NCI-H345 treated with DMSO at 0.1 percent for 48 hours (cell line): Measurements from ENCODE around the gene RREB1.

Experiments
- DNase-seq: peaks from one replicate; lab custom pipeline; 2025; ENCODE audit not compliant: unreplicated experiment; lab: John Stamatoyannopoulos, UW

Gene RREB1

GRCh38 chr6:7240351-7240750 lies 132.6 kb downstream of the RREB1 start:
- no peak for DNase-seq

DNA sequence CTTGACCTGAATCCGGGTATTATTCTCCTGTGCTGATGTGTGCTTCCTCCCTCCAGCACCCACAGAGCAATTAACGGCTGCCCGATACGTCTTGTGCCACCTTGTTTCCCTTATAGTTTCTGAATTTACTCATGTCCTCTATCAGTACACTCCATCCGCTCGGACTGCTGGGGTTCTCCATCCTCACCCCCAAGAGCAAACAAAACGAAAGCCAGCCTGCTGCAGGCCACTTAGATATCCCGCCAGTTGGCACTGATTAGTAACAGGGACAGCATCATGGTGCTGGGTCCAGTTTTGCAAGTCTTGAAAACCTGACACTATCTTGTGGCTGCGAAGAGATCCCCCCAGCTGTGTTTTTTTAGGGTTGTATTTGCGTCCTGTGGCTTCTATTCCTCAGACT lies 133.4 kb downstream of the RREB1 start:
- no peak for DNase-seq

- no peak for DNase-seq
Measured at GRCh38 chr6:7241709-7242645, 134.2 kb downstream of the RREB1 start.

DNA sequence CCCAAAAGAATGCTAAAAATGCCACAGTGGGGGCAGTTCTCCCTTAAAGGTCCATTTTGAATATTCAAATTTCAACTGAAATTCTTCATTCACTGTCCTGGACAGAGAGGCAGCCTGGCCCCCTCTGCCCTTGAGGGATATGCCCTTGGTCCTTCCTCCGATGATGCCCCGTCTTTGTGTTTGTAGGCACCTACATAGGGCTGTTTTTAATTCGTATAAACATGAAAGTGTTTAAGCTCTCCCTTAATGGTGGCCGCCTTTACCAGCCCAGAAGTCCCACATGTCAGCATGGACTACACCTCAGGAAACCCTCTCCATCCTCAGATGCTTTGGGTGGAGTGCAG lies 135.0 kb downstream of the RREB1 start:
- DNase-seq: no peak

GRCh38 chr6:7243179-7243981 lies 135.6 kb downstream of the RREB1 start:
- no peak for DNase-seq

DNA sequence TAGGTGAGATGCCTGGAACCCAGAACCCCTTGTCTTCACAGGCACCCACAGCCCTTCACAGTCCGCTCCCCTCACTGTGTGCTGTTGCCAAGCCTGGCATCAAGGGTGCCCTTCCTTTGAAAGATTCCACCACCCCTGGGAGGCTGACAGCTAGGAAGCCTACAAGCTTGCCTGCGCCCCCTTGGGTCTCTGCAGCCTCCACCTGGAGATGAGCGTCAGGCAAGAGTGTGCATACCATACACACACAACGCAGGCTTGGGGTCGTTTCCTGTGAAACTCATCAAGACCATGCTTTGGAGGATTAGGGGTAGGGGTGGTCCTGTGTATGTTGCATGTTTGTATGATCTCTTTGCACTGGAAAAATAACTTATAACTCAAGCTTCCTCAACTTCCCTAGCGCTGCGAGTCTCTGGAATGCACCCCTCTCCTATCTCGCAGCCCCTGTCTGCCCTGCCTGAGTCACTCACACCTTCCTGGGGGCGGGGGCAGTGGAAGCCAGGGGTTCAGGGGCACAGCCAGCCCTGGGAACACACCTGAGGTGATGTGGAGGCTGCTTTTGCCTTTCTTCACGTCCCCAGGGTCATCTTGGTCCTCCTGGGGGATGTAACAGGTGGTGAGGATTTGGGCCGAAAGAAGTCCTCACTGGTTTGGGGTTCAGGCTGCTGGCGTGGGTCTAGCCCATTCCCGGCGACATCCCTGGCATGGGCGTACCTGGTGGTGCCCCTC lies 138.1 kb downstream of the RREB1 start:
- DNase-seq: no peak

- DNase-seq: no peak
Measured at GRCh38 chr6:7246401-7247178, 138.8 kb downstream of the RREB1 start.

DNA sequence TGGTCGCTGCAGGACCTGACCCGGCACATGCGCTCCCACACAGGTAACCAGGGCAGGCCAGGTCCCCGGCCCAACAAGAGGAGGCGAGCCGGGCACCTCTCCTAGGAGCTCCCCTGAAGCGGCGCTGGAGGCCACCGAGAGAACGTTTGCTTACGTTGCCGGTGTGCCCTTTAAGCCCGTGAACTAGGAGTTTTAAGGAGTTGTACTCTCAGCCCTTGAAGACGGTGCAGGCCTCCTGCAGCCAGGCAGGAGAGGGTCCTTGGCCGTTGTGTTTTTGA lies 139.4 kb downstream of the RREB1 start:
- DNase-seq: no peak

- DNase-seq: no peak
Measured at GRCh38 chr6:7247828-7248227, 140.1 kb downstream of the RREB1 start.

DNA sequence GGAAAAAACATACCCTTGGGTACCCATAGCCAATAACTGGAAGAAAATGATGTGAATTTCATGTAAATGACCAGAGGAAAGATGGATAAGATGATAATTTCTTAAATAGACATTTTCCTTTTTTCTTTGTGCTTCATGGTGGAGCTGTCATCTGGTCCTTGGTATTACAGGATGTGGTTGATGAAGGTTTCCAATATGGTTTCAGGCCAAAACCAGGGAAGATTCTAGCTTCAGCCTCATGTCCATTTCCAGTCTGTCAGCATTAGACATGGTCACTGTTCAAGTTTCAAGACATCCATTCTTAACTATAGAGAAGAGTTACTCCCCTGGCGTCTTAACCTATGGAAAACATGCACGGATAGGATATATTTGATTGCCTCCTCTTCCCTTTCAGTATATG lies 141.6 kb downstream of the RREB1 start:
- no peak for DNase-seq

DNA sequence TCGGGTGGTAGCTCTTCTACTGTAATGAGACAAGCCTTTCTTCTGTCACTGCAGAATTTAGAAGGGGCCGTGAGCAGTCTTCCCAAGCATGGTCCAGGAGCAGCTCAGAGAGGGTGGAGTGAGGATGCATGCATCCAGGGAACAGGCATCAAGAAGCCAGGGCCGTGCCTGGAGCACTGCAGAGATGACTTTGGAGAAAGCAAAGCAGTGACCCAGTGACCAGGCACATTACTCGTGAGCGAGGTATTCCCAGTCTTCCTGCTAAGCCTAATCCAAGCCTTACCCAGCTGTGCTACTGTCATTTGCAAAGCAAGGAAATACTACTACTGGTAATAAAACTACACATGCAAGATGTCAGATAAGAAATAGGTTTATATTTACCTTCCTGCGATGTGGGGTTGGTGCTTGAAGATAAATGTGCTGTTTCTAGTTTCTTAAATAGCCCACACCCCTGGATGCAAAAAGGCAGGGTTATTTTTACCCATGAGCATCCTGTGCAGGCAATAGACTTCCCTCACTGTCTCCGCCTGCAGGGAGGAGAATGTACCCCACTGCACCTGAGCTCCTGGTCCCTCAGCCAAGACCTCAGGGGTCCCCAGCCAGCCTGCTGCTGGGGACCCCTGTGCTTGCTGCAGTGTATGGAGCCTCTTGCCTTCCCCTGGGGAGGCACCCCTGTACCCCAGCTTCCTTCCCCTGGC lies 142.3 kb downstream of the RREB1 start:
- no peak for DNase-seq

DNA sequence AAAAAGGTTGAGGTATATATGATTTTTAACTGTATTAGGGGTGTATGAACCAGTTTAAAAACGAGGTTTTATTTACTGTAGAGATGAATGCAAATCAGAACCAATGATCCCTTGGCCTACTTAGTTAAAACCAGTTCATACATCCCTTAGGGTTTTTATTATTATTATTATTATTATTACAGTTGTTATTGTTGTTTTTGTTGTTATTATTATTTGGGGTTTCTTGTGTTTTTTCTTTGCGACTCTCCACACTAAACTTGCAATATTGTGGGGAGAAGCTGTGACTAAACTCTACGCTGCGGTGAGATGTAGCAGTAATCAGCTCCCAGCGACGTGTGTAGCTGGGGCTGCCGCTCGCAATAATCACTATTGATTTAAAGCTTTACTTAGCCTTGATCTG lies 143.1 kb downstream of the RREB1 start:
- DNase-seq: no peak

- DNase-seq: no peak
Measured at GRCh38 chr6:7251646-7252260, 144.0 kb downstream of the RREB1 start.

GRCh38 chr6:7252390-7252789 lies 144.6 kb downstream of the RREB1 start:
- DNase-seq: no peak

GRCh38 chr6:7254980-7255835 lies 147.4 kb downstream of the RREB1 start:
- DNase-seq: no peak

DNA sequence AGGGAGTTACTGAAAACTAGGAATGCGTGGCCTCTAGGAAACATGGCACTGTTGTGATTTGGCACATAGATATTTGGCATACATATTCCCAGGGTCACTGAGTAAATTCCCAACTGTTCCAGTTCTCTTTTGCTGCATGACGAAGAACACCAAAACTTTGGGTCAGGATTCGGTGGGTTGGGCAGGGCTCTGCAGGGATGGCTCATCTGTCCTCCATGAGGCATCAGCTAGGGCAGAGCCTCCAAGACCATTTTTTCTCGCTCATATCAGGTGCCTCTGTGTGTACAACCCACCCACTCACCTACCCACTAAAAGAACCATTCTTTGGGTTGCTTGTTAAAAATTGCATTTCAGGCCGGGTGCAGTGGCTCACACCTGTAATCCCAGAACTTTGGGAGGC lies 148.2 kb downstream of the RREB1 start:
- no peak for DNase-seq

GRCh38 chr6:7256785-7257184 lies 149.0 kb downstream of the RREB1 start:
- DNase-seq: no peak

DNA sequence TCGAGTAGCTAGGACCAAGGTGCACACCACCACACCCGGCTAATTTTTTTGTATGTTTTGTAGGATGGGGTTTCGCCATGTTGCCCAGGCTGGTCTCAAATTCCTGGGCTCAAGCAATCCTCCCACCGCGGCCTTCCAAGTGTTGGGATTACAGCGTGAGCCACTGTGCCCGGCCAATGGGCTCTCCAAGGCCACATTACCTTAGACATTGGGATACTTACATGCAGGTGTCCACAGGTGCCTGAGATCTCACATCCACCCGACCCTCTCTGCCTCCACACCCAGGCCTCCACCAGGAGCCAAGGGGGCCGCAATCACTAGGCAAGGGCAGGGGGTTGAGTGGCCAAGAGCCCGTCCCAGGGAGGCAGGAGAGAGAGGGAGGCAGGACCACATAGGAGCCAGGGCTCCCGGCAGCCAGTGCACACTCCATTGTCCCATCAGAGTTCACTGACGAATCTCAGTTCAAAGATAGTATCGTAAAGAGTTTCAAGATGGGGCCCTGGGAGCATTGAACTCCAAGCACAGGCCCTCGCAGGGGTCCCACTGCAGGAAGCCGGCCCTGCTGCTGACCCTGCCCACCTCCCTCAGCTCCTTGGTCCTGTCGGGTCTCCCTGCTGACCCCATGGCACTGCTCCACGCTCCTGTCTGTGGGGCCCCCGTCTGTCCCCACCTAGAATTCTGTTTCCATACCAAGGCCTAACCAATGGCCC lies 149.9 kb downstream of the RREB1 start:
- DNase-seq: no peak
